Vagina (tissue), 2 donors: ENCODE measurements around the gene FSTL5.

ENCODE experiments used
- POLR2A ChIP-seq, 2 donors: fragments of 450-650 bp; IDR thresholded peaks; one replicate each; pipeline ENCODE4 v1.6.1; 2017; ENCODE audit warnings: antibody characterized with exemption in 2 of 2, mild to moderate bottlenecking in 2 of 2, moderate library complexity in 2 of 2
- POLR2AphosphoS5 ChIP-seq, 2 donors: sonication (generic); formaldehyde crosslinking; IDR thresholded peaks; one replicate each; pipeline ENCODE4 v1.9.0; 2017; ENCODE audit warnings: antibody characterized with exemption in 2 of 2, mild to moderate bottlenecking in 2 of 2, low read depth in 1 of 2; ENCODE audit not compliant: insufficient read depth in 1 of 2
- TF ChIP-seq, protein P1 (sequence below), 3 experiments: fragments of 450-650 bp in 2 of 3; fragments of 200-600 bp in 1 of 3; sonication (generic) in 1 of 3; IDR thresholded peaks; one replicate each; pipeline ENCODE4 v1.5.1; 2017 to 2019; ENCODE audit warnings: antibody characterized with exemption in 3 of 3, mild to moderate bottlenecking in 2 of 3, moderate library complexity in 2 of 3

DNA sequence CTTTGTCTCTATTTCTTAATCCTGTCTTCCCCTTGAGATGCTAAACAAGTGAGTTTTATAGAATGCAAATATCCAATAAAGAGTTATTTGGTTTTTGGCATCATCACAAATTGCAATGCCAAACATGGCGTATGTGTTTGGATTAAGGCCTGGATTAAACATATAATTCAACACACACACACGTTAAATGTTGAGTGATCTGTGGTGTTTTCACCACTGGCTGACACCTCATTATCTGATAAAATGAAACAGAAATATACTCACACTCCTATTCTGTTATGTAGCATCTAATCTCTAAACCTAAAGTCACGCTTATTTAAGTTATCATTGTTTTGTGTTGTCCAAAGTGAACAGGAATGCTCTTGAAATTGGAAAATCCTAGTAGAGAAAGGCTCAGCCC, 506.2 kb downstream of the FSTL5 start:
- TF ChIP-seq, protein P1, sequence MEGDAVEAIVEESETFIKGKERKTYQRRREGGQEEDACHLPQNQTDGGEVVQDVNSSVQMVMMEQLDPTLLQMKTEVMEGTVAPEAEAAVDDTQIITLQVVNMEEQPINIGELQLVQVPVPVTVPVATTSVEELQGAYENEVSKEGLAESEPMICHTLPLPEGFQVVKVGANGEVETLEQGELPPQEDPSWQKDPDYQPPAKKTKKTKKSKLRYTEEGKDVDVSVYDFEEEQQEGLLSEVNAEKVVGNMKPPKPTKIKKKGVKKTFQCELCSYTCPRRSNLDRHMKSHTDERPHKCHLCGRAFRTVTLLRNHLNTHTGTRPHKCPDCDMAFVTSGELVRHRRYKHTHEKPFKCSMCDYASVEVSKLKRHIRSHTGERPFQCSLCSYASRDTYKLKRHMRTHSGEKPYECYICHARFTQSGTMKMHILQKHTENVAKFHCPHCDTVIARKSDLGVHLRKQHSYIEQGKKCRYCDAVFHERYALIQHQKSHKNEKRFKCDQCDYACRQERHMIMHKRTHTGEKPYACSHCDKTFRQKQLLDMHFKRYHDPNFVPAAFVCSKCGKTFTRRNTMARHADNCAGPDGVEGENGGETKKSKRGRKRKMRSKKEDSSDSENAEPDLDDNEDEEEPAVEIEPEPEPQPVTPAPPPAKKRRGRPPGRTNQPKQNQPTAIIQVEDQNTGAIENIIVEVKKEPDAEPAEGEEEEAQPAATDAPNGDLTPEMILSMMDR (IDR thresholded peaks at IDR 0.05), result no peak
- TF ChIP-seq POLR2A (IDR thresholded peaks at IDR 0.05), result no peak
- no peak for TF ChIP-seq POLR2AphosphoS5 (IDR thresholded peaks at IDR 0.05; ENCODE audit: insufficient read depth in 1 of 2, low read depth in 1 of 2)
